ENCODE data around the gene ENTPD7. TPM values are rescaled to one million over a fixed set of nuclear protein-coding genes. Genes with fewer than 3 reads are reported as not detected.
A peak's percentile ranks its signal among the peaks of the same experiment; 100 is the strongest.
"Not testable (repeated sequence)": the region's sequence is repeated elsewhere in the genome, so short reads cannot be mapped to it uniquely, and the experiment has no call there.

The ENTPD7 gene
- total RNA-seq, 4 donors from 2014 or later = 9.0 to 31.7 (median 16.5) TPM

- intact Hi-C loops (cut with DNase I) = no loop called here
- Histone ChIP-seq H3K27me3 (no peaks in the 10 kb centered on the region), H3K9me3 (no peaks in the 10 kb centered on the region), H3K27ac (peak within 1 kb of the TSS; percentile 93 to 97 (median 96)), H3K4me1 (peaks cover 20 to 68% (median 26%) of the 10 kb centered on the region in 3 donors), H3K36me3 (peaks cover 0 to 33% (median 6%) of the 10 kb centered on the region in 3 donors), H3K4me3 (peak within 1 kb of the TSS; percentile 70 to 96 (median 86))
- DNase-seq = peak; percentile 81
- TF ChIP-seq CTCF (IDR thresholded peaks at IDR 0.05) (peak in 5 of 6 experiments; percentile 35 to 73 (median 53)), POLR2A (IDR thresholded peaks at IDR 0.05) (peak in 3 of 4 donors; percentile 69 to 91 (median 82))
- 0% methylated on average over 19 to 32 of the region's 73 CpGs for WGBS, 2 donors
Observed at GRCh38 chr10:99732033-99732842, 72.9 kb downstream of the ENTPD7 start, which contains the start of the genes COX15 and CUTC. TSS of gene COX15 (minus strand) at chr10:99732127. CDS start at chr10:99732049, 78 bp downstream. TSS of gene CUTC (plus strand) at chr10:99732234. CDS start at chr10:99732349, 115 bp downstream.

GRCh38 chr10:99733366-99733765 is 74.1 kb downstream of the ENTPD7 start:
- H3K4me3 ChIP-seq = peak overlapping the region; percentile 70 to 96 (median 86)
- TF ChIP-seq CTCF (IDR thresholded peaks at IDR 0.05) (no peak), POLR2A (IDR thresholded peaks at IDR 0.05) (no peak)
- H3K27me3 ChIP-seq = no peaks in the 10 kb centered on the region
- H3K27ac ChIP-seq = no peak overlapping the region
- WGBS, 2 donors = 76 to 78% methylated on average over 8 of the region's 8 CpGs
- peaks cover 0 to 34% (median 0%) of the 10 kb centered on the region in 3 donors for H3K36me3 ChIP-seq
- no peaks in the 10 kb centered on the region for H3K9me3 ChIP-seq
- no peak for DNase-seq
- intact Hi-C loops (cut with DNase I) = no loop called here
- H3K4me1 ChIP-seq = peaks cover 20 to 57% (median 21%) of the 10 kb centered on the region in 3 donors

- WGBS, 2 donors = 93 to 96% methylated on average over 5 to 10 of the region's 10 CpGs
- Histone ChIP-seq H3K4me1 (peaks cover 20 to 54% (median 21%) of the 10 kb centered on the region in 3 donors), H3K36me3 (peaks cover 0 to 34% (median 0%) of the 10 kb centered on the region in 3 donors)
- H3K4me3 ChIP-seq; H3K27me3 ChIP-seq; intact Hi-C loops (cut with DNase I); H3K9me3 ChIP-seq; H3K27ac ChIP-seq; DNase-seq: not testable (repeated sequence)
Observed at GRCh38 chr10:99734111-99734510, 74.8 kb downstream of the ENTPD7 start.

- Histone ChIP-seq H3K27ac (no peak overlapping the region), H3K4me1 (peaks cover 0 to 17% (median 4%) of the 10 kb centered on the region in 3 donors), H3K4me3 (no peak overlapping the region), H3K9me3 (peaks cover 0 to 20% (median 7%) of the 10 kb centered on the region in 3 donors), H3K36me3 (peaks cover 16 to 95% (median 17%) of the 10 kb centered on the region in 3 donors), H3K27me3 (no peaks in the 10 kb centered on the region)
- intact Hi-C loops (cut with DNase I) = no loop called here
- WGBS, 2 donors = 94 to 100% methylated on average over 2 of the region's 2 CpGs
- no peak for DNase-seq
- TF ChIP-seq CTCF (IDR thresholded peaks at IDR 0.05) (no peak), POLR2A (IDR thresholded peaks at IDR 0.05) (no peak)
Observed at GRCh38 chr10:99740260-99740659, 81.0 kb downstream of the ENTPD7 start.

- intact Hi-C loops (cut with DNase I) = no loop called here
- Histone ChIP-seq H3K4me1 (peaks cover 0 to 14% (median 0%) of the 10 kb centered on the region in 3 donors), H3K9me3 (peaks cover 0 to 20% (median 7%) of the 10 kb centered on the region in 3 donors), H3K27me3 (no peaks in the 10 kb centered on the region), H3K4me3 (no peak overlapping the region), H3K36me3 (peaks cover 16 to 100% (median 17%) of the 10 kb centered on the region in 3 donors), H3K27ac (no peak overlapping the region)
- TF ChIP-seq CTCF (IDR thresholded peaks at IDR 0.05) (no peak), POLR2A (IDR thresholded peaks at IDR 0.05) (no peak)
- DNase-seq = no peak
- WGBS, 2 donors = 86 to 88% methylated on average over 3 of the region's 3 CpGs
Observed at GRCh38 chr10:99740933-99741559, 81.7 kb downstream of the ENTPD7 start.
